ENCODE data around the gene MAGI2. TPM values are rescaled to one million over a fixed set of nuclear protein-coding genes. Genes with fewer than 3 reads are reported as not detected.

The MAGI2 gene
- total RNA-seq, 1 experiment from 2014 or later = 0.22 TPM

DNA sequence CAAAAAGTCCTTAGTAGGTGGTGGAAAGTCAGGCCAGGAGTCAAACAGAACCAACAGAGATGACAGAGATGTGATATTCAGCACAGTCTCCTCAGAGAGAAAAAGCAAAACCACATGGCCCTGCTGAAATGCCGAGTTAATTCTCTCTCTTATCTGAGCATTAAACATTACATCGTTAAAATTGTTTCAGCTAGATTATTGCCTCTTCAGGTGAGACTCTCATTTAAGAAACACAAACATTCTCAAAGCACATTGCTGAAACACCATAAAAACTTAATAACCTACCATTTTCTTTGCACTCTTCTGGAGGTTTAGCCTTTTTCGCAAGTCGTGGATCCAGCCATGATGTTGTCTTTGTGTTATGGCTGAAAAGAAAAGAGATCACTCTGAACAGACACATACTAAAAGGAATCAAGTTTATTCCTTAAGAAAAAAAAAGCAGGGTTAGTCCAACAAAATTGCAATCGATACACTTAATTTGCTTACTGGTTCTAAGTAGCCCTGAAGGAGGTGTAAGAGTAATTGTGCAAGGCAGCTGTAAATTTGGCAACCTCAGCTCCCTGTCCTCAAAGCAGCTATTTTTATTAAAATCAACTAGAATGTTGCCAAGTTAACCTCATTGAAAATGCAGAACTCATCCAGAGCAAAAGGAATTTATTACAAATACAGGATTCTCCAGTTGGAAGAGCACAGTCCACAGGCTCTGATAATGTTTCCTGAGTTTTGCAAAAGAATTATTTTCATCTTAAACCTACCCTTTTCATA is 963.8 kb downstream of the MAGI2 start:
- no peak overlapping the region for H3K27ac ChIP-seq (ENCODE audit: low read depth, low read length)
- intact Hi-C loops (cut with micrococcal nuclease) = no loop called here
- ATAC-seq (no peak), DNase-seq (ENCODE audit: low read depth, low spot score) (no peak)
- no TSS peak for BruUV-seq (replicated peaks)
- H3K9me2 ChIP-seq (ENCODE audit: insufficient read depth) = no peaks in the 10 kb centered on the region
- H3K9me3 ChIP-seq (ENCODE audit: control insufficient read depth in 1 of 2, insufficient read depth in 1 of 2, low read depth in 1 of 2, low read length in 2 of 2) = no peaks in the 10 kb centered on the region
- ChIA-PET RAD21 (ENCODE audit: low non-redundant PET in 1 of 2, low total read pairs in 2 of 2, uncharacterized antibody in 2 of 2, unreplicated experiment in 2 of 2) (no interaction called here), CTCF (no interaction called here), POLR2A (no interaction called here)
- H3K4me3 ChIP-seq (replicated peaks in 1 of 2; ENCODE audit: low read depth in 1 of 2, low read length in 2 of 2) = no peak overlapping the region
- H3K27me3 ChIP-seq (ENCODE audit: insufficient read depth, low read length) = peaks cover 61% of the 10 kb centered on the region
- TF ChIP-seq FOSL1 (IDR thresholded peaks at IDR 0.05; ENCODE audit: low read depth) (no peak), TCF7L2 (IDR thresholded peaks at IDR 0.05; ENCODE audit: borderline replicate concordance, extremely low read depth, insufficient read depth, insufficient read length) (no peak), EGR1 (IDR thresholded peaks at IDR 0.05; ENCODE audit: low read depth) (no peak), CBX3 (IDR thresholded peaks at IDR 0.05; ENCODE audit: low read depth) (no peak), YY1 (IDR thresholded peaks at IDR 0.05; ENCODE audit: extremely low read depth, insufficient replicate concordance, low read depth, low read length) (no peak), JUND (IDR thresholded peaks at IDR 0.05) (no peak), SRF (IDR thresholded peaks at IDR 0.05; ENCODE audit: low read depth) (no peak), SIN3A (IDR thresholded peaks at IDR 0.05; ENCODE audit: low read depth) (no peak), EZH2phosphoT487 (IDR thresholded peaks at IDR 0.05; ENCODE audit: borderline replicate concordance) (no peak), POLR2AphosphoS5 (IDR thresholded peaks at IDR 0.05; ENCODE audit: low read depth, low read length) (no peak), SP1 (IDR thresholded peaks at IDR 0.05; ENCODE audit: low read depth) (no peak), EZH2 (IDR thresholded peaks at IDR 0.05) (no peak), RAD21 (IDR thresholded peaks at IDR 0.05; ENCODE audit: low read depth) (no peak), POLR2A (IDR thresholded peaks at IDR 0.05; ENCODE audit: borderline replicate concordance, extremely low read depth, insufficient read depth, insufficient read length) (no peak), ZFX (IDR thresholded peaks at IDR 0.05) (no peak)
- TF ChIP-seq, protein P1, sequence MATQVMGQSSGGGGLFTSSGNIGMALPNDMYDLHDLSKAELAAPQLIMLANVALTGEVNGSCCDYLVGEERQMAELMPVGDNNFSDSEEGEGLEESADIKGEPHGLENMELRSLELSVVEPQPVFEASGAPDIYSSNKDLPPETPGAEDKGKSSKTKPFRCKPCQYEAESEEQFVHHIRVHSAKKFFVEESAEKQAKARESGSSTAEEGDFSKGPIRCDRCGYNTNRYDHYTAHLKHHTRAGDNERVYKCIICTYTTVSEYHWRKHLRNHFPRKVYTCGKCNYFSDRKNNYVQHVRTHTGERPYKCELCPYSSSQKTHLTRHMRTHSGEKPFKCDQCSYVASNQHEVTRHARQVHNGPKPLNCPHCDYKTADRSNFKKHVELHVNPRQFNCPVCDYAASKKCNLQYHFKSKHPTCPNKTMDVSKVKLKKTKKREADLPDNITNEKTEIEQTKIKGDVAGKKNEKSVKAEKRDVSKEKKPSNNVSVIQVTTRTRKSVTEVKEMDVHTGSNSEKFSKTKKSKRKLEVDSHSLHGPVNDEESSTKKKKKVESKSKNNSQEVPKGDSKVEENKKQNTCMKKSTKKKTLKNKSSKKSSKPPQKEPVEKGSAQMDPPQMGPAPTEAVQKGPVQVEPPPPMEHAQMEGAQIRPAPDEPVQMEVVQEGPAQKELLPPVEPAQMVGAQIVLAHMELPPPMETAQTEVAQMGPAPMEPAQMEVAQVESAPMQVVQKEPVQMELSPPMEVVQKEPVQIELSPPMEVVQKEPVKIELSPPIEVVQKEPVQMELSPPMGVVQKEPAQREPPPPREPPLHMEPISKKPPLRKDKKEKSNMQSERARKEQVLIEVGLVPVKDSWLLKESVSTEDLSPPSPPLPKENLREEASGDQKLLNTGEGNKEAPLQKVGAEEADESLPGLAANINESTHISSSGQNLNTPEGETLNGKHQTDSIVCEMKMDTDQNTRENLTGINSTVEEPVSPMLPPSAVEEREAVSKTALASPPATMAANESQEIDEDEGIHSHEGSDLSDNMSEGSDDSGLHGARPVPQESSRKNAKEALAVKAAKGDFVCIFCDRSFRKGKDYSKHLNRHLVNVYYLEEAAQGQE (IDR thresholded peaks at IDR 0.05; ENCODE audit: low read depth) = no peak
- TF ChIP-seq, protein P2, sequence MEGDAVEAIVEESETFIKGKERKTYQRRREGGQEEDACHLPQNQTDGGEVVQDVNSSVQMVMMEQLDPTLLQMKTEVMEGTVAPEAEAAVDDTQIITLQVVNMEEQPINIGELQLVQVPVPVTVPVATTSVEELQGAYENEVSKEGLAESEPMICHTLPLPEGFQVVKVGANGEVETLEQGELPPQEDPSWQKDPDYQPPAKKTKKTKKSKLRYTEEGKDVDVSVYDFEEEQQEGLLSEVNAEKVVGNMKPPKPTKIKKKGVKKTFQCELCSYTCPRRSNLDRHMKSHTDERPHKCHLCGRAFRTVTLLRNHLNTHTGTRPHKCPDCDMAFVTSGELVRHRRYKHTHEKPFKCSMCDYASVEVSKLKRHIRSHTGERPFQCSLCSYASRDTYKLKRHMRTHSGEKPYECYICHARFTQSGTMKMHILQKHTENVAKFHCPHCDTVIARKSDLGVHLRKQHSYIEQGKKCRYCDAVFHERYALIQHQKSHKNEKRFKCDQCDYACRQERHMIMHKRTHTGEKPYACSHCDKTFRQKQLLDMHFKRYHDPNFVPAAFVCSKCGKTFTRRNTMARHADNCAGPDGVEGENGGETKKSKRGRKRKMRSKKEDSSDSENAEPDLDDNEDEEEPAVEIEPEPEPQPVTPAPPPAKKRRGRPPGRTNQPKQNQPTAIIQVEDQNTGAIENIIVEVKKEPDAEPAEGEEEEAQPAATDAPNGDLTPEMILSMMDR (IDR thresholded peaks at IDR 0.05 in 2 of 3, conservative IDR thresholded peaks at IDR 0.05 in 1 of 3; ENCODE audit: borderline replicate concordance in 1 of 3, insufficient read depth in 1 of 3, low read depth in 2 of 3, low read length in 2 of 3) = no peak
- TF ChIP-seq, protein P3, sequence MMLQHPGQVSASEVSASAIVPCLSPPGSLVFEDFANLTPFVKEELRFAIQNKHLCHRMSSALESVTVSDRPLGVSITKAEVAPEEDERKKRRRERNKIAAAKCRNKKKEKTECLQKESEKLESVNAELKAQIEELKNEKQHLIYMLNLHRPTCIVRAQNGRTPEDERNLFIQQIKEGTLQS (IDR thresholded peaks at IDR 0.05) = no peak
- TF ChIP-seq, protein P4, sequence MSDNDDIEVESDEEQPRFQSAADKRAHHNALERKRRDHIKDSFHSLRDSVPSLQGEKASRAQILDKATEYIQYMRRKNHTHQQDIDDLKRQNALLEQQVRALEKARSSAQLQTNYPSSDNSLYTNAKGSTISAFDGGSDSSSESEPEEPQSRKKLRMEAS (IDR thresholded peaks at IDR 0.05) = no peak
- TF ChIP-seq, protein P5, sequence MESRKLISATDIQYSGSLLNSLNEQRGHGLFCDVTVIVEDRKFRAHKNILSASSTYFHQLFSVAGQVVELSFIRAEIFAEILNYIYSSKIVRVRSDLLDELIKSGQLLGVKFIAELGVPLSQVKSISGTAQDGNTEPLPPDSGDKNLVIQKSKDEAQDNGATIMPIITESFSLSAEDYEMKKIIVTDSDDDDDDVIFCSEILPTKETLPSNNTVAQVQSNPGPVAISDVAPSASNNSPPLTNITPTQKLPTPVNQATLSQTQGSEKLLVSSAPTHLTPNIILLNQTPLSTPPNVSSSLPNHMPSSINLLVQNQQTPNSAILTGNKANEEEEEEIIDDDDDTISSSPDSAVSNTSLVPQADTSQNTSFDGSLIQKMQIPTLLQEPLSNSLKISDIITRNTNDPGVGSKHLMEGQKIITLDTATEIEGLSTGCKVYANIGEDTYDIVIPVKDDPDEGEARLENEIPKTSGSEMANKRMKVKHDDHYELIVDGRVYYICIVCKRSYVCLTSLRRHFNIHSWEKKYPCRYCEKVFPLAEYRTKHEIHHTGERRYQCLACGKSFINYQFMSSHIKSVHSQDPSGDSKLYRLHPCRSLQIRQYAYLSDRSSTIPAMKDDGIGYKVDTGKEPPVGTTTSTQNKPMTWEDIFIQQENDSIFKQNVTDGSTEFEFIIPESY (IDR thresholded peaks at IDR 0.05; ENCODE audit: extremely low read depth, insufficient replicate concordance, low read length) = no peak
- H3K36me3 ChIP-seq (ENCODE audit: control insufficient read depth in 1 of 2, insufficient read depth in 2 of 2, low read length in 2 of 2) = no peaks in the 10 kb centered on the region
- no peaks in the 10 kb centered on the region for H4K20me1 ChIP-seq (ENCODE audit: insufficient read depth)
- H3K4me2 ChIP-seq (ENCODE audit: low read length) = no peak overlapping the region
- no peaks in the 10 kb centered on the region for H3K4me1 ChIP-seq (ENCODE audit: control insufficient read depth in 1 of 2, insufficient read depth in 2 of 2, low read length in 2 of 2)
- H2AFZ ChIP-seq (ENCODE audit: low read depth, low read length, poor library complexity, severe bottlenecking) = no peak overlapping the region
- H3K79me2 ChIP-seq (ENCODE audit: insufficient read depth, low read length) = no peaks in the 10 kb centered on the region
- no peak overlapping the region for H3K9ac ChIP-seq (ENCODE audit: low read length)
